SIG-M5 treated with dmso at 0.1 percent for 504 hours (cell line): ENCODE measurements around the gene TUBA4B.
"Not testable (repeated sequence)": the region's sequence is repeated elsewhere in the genome, so short reads cannot be mapped to it uniquely, and the experiment has no call there.

Experiments used
- DNase-seq: peaks from one replicate; lab custom pipeline; 2025; ENCODE audit not compliant: unreplicated experiment; lab: John Stamatoyannopoulos, UW

TUBA4B gene

DNA sequence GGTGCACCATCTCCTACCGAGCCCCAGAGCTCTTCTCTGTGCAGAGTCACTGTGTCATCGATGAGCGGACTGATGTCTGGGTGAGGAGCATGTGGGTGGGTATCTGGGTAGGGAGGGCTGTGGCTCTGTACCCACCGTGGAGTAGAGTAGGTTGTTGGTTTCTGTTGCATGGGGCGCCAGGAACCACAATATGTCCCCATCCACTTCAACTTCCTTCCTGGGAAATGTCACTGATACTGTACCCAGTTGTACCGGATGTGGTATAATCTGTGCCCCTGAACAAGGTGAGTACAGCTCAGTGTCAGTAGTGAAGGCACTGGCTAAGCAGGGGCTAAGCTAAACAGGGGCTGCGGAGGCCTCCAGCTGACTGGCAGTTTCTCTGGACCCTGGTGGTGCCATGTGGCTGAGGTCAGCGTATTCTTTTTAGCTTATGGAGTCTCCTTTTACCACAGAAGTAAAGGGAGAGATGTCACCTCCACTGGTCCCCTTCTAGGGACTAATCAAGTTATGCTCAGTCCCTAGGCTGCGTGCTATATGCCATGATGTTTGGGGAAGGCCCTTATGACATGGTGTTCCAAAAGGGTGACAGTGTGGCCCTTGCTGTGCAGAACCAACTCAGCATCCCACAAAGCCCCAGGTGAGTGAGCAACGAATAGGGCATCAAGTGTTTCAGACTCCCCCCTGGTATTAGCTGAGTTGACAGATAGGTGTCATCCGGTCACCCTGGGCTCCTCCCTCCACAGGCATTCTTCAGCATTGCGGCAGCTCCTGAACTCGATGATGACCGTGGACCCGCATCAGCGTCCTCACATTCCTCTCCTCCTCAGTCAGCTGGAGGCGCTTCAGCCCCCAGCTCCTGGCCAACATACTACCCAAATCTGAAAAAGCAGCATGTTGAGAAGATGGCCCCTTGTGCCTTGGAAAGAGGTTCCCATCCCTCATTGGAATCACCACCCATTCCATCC lies 5.1 kb upstream of the TUBA4B start:
- peak; percentile 33 for DNase-seq

GRCh38 chr2:219248845-219249202 lies 4.2 kb upstream of the TUBA4B start:
- DNase-seq, result no peak

DNA sequence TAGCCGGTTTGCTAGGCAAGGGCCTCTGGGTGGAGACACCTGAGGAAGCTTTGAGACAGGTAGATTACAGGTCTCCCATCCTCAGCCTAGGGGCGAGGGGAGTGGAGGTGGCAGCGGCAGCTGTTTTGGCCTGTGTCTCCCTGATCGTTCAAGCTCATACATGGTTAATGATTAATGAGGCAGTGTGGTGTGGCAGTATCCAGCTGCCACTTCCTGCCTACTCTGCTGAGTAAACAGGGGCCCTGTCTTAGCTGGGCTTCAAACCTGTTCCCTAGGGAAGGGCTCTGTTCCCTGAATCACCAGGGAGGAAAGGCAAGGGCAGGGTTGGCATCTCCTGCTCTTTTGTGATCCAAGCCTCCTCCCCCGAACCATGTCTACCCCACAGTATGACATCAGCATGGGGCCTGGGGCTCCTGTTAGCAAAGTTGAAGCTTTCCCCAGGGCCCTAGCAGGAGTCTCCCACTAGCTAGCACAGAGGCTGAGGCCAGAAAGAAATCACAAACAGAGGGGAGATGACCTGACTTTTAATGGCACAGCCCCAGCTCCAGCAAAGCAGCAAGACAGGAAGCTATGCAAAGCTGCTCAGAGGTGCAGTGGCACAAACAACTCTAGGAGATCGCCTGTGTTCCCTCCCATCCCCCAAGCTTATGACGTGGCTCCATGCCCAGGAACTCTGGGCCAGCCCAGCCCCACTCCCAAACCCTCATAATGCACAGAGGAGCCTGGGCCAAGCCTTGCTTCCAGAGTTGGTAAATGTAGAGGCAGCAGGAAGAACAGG lies 3.7 kb upstream of the TUBA4B start:
- DNase-seq, result peak; percentile 66

DNA sequence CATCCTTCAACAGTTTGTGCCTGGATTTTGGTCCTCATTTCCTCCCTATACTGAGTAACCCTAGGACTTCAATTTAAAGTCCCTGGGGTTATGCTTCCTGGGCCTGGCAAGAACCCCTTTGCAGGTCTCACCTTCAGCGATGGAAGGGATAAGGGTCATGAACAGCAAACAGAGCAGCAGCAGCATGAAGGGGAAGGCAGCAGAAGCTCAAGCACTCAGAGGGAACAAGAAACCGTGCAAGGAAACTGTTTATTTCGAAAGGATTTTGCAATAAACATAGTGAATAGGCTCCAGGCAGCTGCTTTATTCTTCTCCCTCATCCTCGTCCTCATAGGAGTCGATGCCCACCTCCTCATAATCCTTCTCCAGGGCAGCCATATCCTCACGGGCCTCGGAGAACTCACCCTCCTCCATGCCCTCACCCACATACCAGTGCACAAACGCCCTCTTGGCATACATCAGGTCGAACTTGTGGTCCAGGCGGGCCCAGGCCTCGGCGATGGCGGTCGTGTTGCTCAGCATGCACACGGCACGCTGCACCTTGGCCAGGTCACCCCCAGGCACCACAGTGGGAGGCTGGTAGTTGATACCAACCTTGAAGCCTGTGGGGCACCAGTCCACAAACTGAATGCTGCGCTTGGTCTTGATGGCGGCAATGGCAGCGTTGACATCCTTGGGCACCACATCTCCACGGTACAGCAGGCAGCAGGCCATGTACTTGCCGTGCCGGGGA lies 2.8 kb upstream of the TUBA4B start:
- peak; percentile 84 for DNase-seq

DNA sequence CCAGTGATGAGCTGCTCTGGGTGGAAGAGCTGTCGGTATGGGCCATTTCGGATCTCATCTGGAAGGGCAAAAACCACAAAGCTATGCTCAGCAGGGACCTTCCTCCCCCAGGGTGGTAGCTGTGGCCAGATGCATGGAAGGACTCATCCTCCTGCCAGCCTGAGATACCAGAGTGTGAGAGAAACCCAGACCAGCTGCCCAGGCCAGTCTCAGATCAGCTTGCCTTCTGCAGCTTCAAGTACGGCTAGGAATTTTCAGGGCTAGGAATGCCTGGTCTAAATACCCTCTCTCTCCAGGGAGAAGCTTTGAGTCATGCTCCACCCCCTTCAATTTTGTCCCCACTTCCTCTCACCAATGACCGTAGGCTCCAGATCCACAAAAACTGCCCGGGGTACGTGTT lies 1.4 kb upstream of the TUBA4B start:
- DNase-seq, result no peak

GRCh38 chr2:219252084-219252483 lies 959 bp upstream of the TUBA4B start:
- no peak for DNase-seq

DNA sequence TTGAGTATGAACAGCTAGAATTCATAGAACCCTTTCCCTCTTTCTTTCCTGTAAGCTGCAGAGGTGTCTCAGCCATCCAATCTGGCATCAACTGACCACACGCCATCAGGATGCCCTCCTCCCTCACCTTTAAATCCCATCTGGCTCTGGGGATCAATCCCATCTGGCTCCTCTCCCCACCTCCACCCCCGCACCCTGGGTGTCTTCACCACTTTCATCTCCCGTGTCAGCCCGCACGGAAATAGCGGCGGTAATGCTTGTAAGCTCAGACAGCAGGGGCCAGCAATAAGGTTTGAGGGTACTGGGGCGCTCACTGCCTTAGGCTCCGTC lies 508 bp upstream of the TUBA4B start:
- no peak for DNase-seq

DNA sequence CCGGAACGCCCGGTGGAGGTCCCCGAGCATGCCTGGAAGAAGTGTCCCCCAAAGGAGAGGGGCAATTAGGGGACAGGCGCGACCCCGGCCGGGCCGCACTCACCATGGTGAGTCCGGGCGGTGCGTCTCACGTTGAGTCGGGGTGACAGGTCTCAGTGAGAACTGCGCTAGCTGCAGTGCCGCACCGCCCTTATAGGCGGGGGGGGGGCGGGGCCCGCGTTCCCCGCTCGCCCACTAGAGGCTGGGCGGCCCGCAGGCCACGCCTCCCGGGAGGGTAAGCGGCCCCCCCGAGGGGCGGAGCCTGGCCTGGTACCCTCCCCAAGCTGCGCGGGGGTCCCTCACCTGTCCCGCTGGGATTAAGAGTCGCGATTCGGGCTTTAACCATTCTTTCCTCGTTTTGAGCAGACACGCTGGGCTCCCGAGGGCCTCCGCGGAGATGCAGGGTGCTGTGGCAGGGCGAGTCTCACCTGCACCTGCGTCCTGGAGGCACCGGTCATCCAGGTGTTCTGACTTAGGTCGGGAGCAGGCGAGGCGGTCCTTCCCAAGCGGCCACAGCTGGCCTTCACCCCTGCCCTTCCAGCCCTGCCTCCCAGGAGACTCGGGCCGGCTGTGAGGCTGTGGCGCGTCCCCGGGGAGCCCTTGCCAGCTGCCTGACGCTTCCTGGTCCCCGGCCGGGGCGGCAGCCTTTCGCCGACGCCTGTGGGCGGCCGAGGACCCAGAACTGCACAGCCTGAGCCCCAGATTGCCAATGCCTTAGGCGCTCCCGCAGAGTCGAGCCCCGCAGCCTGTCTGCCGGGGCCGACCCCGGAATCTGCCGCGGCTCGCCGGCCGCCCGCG lies 928 bp downstream of the TUBA4B start, which contains the start of gene TUBA4A:
TSS of gene TUBA4A (minus strand) at position 166 of the 837 bp plus-strand sequence. CDS start at position 106, 60 bp downstream.
- peak; percentile 53 for DNase-seq

DNA sequence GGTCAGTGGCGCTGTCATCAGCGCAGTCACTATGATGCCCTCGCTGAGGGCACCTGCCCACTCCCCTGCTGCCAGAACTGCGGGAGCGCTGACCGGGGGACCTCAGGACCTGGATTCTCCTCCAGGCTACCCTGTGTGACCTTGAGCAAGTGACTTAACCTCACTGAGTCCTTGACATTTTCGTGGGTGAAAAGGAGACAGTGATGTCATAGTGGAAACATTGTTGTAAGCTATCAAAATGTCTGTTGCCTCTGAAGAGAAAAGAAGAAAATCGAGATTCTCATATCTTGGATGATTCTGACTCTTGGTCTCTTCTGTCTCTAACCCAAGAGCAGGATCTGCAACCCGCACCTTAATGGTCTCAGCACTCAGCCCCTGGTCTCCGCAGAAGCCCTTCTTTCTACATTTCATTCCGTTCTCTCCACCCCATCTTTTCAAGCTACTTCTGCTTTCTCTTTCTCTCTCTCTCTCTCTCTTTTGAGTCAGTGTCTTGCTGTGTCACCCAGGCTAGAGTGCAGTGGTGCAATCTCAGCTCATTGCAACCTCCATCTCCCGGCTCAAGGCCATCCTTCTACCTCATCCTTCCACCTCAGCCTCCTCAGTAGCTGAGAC lies 1.7 kb downstream of the TUBA4B start:
- DNase-seq, result peak; percentile 90

DNA sequence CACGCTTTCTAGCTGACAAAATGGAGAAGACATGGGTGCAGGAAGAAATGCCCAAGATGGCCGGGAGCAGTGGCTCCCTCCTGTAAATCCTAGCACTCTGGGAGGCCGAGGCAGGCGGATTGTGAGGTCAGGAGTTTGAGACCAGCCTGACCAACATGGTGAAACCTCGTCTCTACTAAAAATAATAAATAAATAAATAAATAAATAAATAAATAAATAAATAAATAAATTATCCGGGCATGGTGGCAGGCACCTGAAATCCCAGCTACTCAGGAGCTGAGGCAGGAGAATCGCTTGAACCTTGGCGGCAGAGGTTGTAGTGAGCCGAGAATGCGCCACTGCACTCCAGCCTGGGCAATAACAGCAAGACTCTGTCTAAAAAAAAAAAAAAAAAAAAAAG lies 5.9 kb downstream of the TUBA4B start:
- not testable (repeated sequence) for DNase-seq

- DNase-seq, result no peak
Measured at GRCh38 chr2:219261024-219261855, 8.2 kb downstream of the TUBA4B start.

DNA sequence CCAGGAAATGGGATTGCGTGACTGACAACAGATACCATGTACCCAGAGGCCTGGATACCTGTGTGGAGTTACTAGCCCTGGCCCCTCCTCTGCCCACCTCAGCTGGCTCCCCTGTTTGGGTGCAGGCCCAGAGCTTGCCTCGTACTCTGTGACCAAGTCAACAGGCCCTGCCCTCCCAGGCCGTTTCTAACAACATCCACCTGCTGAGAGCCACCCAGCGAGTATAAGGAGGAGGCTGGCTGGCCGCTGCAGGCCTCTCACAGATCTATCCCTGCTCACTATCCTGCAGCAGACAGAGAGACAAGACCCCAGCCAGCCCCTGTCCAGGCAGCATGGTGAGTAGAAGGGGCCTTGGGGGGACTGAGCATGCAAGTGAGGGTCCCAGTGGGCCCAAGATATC lies 13.2 kb downstream of the TUBA4B start:
- DNase-seq, result no peak

DNA sequence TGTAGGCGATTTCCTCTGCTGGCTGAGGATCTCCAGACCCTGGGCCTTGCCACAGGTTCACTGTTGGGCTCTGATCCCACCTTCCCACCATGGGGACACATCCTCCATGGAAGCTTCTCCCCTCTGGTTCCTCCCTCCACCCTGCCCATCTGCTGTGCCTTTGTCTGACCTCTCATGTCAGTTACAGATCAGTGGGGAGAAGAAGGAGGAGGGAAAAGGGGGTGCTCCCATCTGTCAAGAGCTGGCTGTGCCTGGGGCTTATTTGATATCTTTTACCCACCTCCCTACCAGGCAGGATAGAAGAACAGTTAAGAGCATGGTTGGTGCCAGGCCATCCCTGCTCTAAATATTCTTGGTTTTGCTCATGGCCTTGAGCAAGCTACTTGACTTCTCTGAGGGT lies 13.8 kb downstream of the TUBA4B start:
- no peak for DNase-seq

- no peak for DNase-seq
Measured at GRCh38 chr2:219268294-219268693, 15.3 kb downstream of the TUBA4B start.

DNA sequence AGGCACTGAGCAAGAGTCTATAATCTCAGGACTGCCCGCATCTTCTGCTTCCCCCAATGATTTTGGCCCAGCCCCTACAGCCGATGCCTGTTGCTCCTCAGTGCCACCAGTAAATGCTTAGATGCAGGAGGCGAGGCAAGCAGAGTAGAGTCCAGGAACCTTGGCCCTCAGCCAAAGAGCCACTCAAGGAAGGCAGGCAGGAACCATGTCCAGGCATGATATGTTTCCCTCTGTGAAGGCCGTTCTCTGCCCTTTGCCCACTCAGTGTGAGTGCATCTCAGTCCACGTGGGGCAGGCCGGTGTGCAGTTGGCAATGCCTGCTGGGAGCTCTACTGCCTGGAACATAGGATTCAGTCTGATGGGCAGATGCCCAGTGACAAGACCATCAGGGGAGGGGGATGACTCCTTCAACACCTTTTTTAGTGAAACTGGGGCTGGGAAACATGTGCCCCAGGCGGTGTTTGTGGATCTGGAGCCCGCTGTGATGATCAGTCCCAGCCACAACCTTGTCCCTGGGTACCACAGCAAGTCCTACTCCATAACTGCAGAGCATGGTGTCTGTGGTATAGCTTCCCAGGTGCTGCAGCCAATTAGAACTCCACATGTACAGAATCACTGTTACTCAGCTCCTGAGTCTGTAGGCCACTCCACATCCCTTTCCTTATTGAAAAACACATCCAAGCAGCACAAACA lies 16.5 kb downstream of the TUBA4B start:
- no peak for DNase-seq

- DNase-seq, result no peak
Measured at GRCh38 chr2:219270055-219270372, 17.0 kb downstream of the TUBA4B start.

DNA sequence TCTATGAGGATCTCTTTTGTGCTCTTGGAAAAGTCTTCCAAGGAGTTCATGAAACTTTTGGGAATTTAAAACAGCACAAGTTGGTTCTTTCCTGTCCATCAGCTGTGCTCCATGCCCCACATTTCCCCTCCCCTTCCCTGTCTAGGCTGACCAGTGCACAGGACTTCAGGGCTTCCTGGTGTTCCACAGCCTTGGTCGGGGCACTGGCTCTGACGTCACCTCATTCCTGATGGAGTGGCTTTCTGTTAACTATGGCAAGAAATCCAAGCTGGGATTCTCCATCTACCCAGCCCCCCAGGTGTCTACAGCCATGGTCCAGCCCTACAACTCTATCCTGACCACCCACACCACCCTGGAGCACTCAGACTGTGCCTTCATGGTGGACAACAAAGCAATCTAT lies 18.0 kb downstream of the TUBA4B start:
- DNase-seq, result no peak

DNA sequence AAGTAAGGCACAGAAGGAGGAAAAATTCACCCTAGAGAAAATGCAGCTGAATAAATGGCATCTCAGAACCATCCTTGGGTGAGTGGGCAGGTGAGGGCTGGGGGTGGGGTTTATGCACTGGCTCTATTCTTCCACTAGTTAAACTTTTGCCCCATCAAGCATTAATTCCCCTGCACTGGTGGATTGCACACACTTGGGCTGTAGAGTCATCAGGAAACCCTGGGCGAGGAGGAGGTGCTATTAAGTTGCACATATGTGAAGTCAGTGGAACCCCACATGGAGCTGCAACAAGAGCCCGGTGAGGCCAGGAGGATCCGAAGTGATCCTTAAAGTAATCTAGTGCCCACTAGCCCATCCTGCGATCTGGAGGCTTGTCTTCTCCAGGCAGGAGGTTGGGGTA lies 19.3 kb downstream of the TUBA4B start:
- no peak for DNase-seq

DNA sequence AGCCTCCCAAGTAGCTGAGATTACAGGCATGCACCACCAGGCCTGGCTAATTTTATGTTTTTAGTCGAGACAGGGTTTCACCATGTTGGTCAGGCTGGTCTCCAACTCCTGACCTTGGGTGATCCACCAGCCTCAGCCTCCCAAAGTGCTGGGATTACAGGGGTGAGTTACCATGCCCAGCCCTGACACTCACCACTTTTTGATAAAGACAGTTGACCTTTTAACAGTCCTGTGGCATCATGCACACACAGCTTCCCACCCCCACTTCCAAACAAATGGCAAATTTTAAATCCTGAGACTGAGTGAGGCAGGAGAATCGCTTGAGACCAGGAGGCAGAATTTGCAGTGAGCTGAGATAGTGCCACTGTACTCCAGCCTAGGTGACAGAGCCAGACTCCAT lies 20.0 kb downstream of the TUBA4B start:
- DNase-seq, result no peak
